Upper lobe of left lung (tissue), 6 donors: Measurements from ENCODE around the gene FCER2. TPM values are rescaled to one million over a fixed set of nuclear protein-coding genes. Genes with fewer than 3 reads are reported as not detected.
A peak's percentile ranks its signal among the peaks of the same experiment; 100 is the strongest.

ENCODE experiments used
- ATAC-seq, 2 donors: fragments of 200-7000 bp; cut with Tn5 transposase; one replicate each; pipeline ENCODE4 v1.9.1; 2022; ENCODE audit warnings: mild to moderate bottlenecking in 2 of 2, moderate library complexity in 2 of 2; ENCODE audit not compliant: low FRiP score in 2 of 2
- DNase-seq, 2 donors: peaks; one replicate each; pipeline ENCODE4 v3.0.0-alpha.2; 2019 to 2020
- H3K27ac ChIP-seq, 4 donors: fragments of 200-600 bp; sonication (generic); one replicate each; pipeline ENCODE4 v1.5.1; 2016 to 2019
- H3K27me3 ChIP-seq, 4 donors: fragments of 200-600 bp; sonication (generic); one replicate each; pipeline ENCODE4 v1.5.1; 2017 to 2019
- H3K36me3 ChIP-seq, 4 donors: fragments of 200-600 bp; sonication (generic); one replicate each; pipeline ENCODE4 v1.5.1; 2016 to 2019
- H3K4me1 ChIP-seq, 4 donors: fragments of 200-600 bp; sonication (generic); one replicate each; pipeline ENCODE4 v1.5.1; 2018 to 2019
- H3K4me3 ChIP-seq, 4 donors: fragments of 200-600 bp; sonication (generic); one replicate each; pipeline ENCODE4 v1.5.1; 2017 to 2019; ENCODE audit warnings: mild to moderate bottlenecking in 2 of 4, moderate library complexity in 1 of 4
- H3K9me3 ChIP-seq, 4 donors: fragments of 200-600 bp; sonication (generic); one replicate each; pipeline ENCODE4 v1.5.1; 2018 to 2019
- CTCF ChIP-seq, 6 experiments: fragments of 450-650 bp in 4 of 6; fragments of 200-600 bp in 2 of 6; sonication (generic) in 2 of 6; IDR thresholded peaks; one replicate each; pipeline ENCODE4 v1.5.1; 2016 to 2019; ENCODE audit warnings: antibody characterized with exemption in 6 of 6
- EP300 ChIP-seq, 4 donors: sonication (generic); formaldehyde crosslinking; IDR thresholded peaks; one replicate each; pipeline ENCODE4 v1.5.1; 2017; ENCODE audit warnings: antibody characterized with exemption in 4 of 4, control low read depth in 2 of 4
- POLR2A ChIP-seq, 4 donors: fragments of 450-650 bp; IDR thresholded peaks; one replicate each; pipeline ENCODE4 v1.5.1; 2016 to 2017; ENCODE audit warnings: antibody characterized with exemption in 4 of 4, mild to moderate bottlenecking in 2 of 4
- POLR2AphosphoS5 ChIP-seq, 2 donors: sonication (generic); formaldehyde crosslinking; IDR thresholded peaks; one replicate each; pipeline ENCODE4 v1.5.1; 2017; ENCODE audit warnings: antibody characterized with exemption in 2 of 2
- WGBS, 2 donors: methylation state at CpG; one replicate each; pipeline ENCODE4 v1.1.5; 2017 to 2018; 5-methylcytosine and 5-hydroxymethylcytosine counted together
- total RNA-seq, 6 donors: library from RNA; depleted of rRNA in 4 of 6; stranded (reverse); fragments of >200 nt in 4 of 6; gene quantifications; one replicate each; pipeline versions ENCODE4 v1.1.0 to v1.2.1, GENCODE V29; 2016 to 2021
- donor health status: DM: no; HTN: no; CAD: no; lungs with moderate emphysema.
- donor health status: DM: no; HTN: yes; CAD: no; lungs with severe emphysema.

Gene FCER2
- total RNA-seq, 6 donors from 2014 or later, result 0.83 to 2.9 TPM; not detected in 4

DNA sequence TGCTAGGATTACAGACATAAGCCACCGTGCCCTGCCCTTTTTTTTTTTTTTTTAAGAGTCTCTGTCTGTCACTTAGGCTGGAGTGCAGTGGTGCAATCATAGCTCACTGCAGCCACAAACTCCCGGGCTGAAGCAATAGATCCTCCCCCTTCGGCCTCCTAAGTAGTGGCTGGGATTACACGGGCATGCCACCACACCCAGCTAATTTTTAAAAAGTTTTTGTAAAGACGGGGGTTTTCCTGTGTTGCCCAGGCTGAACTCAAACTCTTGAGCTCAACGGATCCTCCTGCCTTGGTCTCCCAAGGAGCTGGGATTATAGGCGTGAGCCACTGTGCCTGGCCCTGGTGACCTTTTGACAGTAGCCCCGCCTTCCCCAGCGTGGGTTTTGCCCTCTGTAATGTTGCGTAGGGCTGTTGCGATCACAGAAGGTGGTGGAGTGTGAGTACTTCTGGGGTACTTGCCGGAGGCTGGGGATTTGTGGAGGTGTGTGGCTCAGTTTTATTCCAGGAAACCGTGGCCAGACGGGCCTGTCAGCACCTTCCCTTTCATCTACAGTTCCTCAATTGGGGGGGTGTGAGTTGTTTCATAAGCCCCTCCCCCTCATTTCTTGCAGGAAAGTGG, 44.7 kb downstream of the FCER2 start:
- peak in 1 of 2 donors; percentile 87 for DNase-seq
- peak; percentile 79 to 89 for ATAC-seq

DNA sequence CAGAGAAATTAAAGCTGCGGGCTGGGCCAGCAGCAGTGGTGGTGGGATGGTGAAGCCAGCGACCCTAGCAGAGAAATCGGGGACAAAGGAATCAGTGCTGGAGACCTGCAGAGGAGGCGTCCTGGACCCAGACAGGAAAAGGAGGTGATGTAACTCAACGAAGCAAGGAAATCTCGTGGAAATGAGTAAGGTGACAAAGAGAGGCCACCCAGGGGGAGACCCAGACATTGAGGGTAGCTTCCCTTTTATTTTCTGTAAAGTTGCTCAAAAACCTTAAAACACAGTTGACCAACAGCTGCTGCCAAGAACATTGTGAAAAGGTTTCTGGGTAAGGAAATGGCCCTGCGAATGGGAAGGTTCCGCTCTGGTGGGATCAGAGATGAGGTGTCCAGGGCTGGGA, 46.4 kb downstream of the FCER2 start:
- no peaks in the 10 kb centered on the region for H3K27me3 ChIP-seq
- H3K36me3 ChIP-seq, result no peaks in the 10 kb centered on the region
- no peak overlapping the region for H3K4me3 ChIP-seq
- WGBS, 2 donors, result 51 to 60% methylated on average over 8 of the region's 8 CpGs
- no peaks in the 10 kb centered on the region for H3K9me3 ChIP-seq
- H3K27ac ChIP-seq, result peak overlapping the region; percentile 72 to 88 (median 85)
- DNase-seq (peak in 1 of 2 donors; percentile 64), ATAC-seq (peak in 1 of 2 donors; percentile 48)
- TF ChIP-seq EP300 (IDR thresholded peaks at IDR 0.05) (no peak), POLR2A (IDR thresholded peaks at IDR 0.05) (peak in 1 of 4 donors; percentile 49), POLR2AphosphoS5 (IDR thresholded peaks at IDR 0.05) (peak; percentile 27 to 36), CTCF (IDR thresholded peaks at IDR 0.05) (no peak)
- peaks cover 4 to 30% (median 21%) of the 10 kb centered on the region in 4 donors for H3K4me1 ChIP-seq

More for the DNA sequence above, 44.7 kb downstream of the FCER2 start:
- TF ChIP-seq POLR2AphosphoS5 (IDR thresholded peaks at IDR 0.05) (no peak), CTCF (IDR thresholded peaks at IDR 0.05) (no peak), EP300 (IDR thresholded peaks at IDR 0.05) (no peak), POLR2A (IDR thresholded peaks at IDR 0.05) (no peak)
- WGBS, 2 donors, result 20 to 28% methylated on average over 11 to 14 of the region's 14 CpGs
- peaks cover 3 to 28% (median 17%) of the 10 kb centered on the region in 4 donors for H3K4me1 ChIP-seq
- peak overlapping the region; percentile 72 to 88 (median 85) for H3K27ac ChIP-seq
- no peaks in the 10 kb centered on the region for H3K27me3 ChIP-seq
- no peaks in the 10 kb centered on the region for H3K9me3 ChIP-seq
- H3K36me3 ChIP-seq, result no peaks in the 10 kb centered on the region
- H3K4me3 ChIP-seq, result no peak overlapping the region

DNA sequence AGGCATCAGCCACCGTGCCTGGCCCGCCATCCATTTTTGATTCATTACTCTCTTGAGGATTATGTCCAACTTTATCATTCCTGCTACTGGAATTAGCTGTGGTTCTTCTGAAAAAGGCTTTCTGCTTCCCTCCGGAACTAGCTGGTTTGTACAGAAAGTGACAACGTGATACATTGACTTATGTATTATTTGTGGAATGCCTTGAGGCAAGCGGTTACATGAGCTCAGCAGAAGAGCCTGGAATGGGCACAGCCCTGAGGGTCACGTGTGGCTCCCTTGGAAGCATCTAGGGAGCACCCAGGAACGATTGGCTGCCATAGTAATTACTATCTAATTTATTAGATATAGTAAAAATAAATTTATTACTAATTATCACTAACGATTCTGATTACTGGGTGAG, 47.5 kb downstream of the FCER2 start:
- peaks cover 4 to 30% (median 21%) of the 10 kb centered on the region in 4 donors for H3K4me1 ChIP-seq
- no peak overlapping the region for H3K4me3 ChIP-seq
- peak overlapping the region in 2 of 4 donors; percentile 6 to 88 for H3K27ac ChIP-seq
- ATAC-seq, result no peak
- WGBS, 2 donors, result 64 to 80% methylated on average over 8 of the region's 8 CpGs
- no peaks in the 10 kb centered on the region for H3K27me3 ChIP-seq
- H3K9me3 ChIP-seq, result no peaks in the 10 kb centered on the region
- H3K36me3 ChIP-seq, result no peaks in the 10 kb centered on the region
- no peak for DNase-seq
- TF ChIP-seq CTCF (IDR thresholded peaks at IDR 0.05) (no peak), EP300 (IDR thresholded peaks at IDR 0.05) (no peak), POLR2AphosphoS5 (IDR thresholded peaks at IDR 0.05) (no peak), POLR2A (IDR thresholded peaks at IDR 0.05) (no peak)

DNA sequence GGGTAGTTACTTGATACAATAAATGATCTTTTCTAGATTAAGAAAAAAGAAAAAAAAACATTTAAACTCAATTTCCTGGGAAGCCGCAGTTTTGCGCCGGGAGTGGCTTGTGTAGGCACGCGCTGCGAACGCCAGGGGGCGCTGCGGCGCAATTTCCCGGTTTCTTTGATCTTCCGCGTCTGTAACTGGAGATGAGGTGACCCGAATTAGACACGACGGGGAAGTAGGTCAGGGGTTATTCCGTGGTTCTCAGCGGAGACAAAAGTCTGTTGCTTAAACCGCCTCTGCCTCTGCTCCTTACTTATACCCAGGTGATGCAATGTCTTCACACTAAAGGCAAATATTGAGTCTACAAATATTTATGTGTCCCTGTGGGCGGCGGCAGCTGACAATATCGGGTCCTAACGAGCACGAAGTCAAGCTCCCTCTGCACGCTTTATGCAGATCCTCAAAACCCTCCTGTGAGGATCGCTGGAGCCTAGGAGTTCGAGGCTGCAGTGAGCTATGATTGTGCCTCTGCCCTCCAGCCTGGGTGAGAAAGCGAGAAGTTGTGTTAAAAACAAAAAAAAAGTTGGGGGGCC, 49.8 kb downstream of the FCER2 start:
- Histone ChIP-seq H3K27ac (peak overlapping the region; percentile 34 to 87 (median 64)), H3K4me3 (peak overlapping the region in 3 of 4 donors; percentile 7 to 30 (median 18)), H3K4me1 (peaks cover 4 to 19% (median 12%) of the 10 kb centered on the region in 4 donors), H3K36me3 (peaks cover 0 to 1% (median 0%) of the 10 kb centered on the region in 4 donors), H3K27me3 (no peaks in the 10 kb centered on the region), H3K9me3 (no peaks in the 10 kb centered on the region)
- ATAC-seq (peak; percentile 85 to 89), DNase-seq (peak; percentile 95 to 98)
- 4% methylated on average over 26 to 28 of the region's 28 CpGs for whole genome bisulfite sequencing, 2 donors
- TF ChIP-seq POLR2A (IDR thresholded peaks at IDR 0.05) (peak in 1 of 4 donors; percentile 26), EP300 (IDR thresholded peaks at IDR 0.05) (peak in 1 of 4 donors; percentile 59), CTCF (IDR thresholded peaks at IDR 0.05) (peak; percentile 94 to 99 (median 96)), POLR2AphosphoS5 (IDR thresholded peaks at IDR 0.05) (peak; percentile 43 to 66)
